Glutamatergic neuron (in vitro differentiated cells): ENCODE data around the gene PCP4. TPM values are rescaled to one million over a fixed set of nuclear protein-coding genes. Genes with fewer than 3 reads are reported as not detected.
A peak's percentile ranks its signal among the peaks of the same experiment; 100 is the strongest.

Source experiments
- DNase-seq: peaks from one replicate; pipeline ENCODE4 v3.0.0; 2022
- H3K27ac Mint-ChIP-seq: one replicate; pipeline ENCODE4 v1.8.0; 2020; ENCODE audit warnings: mild to moderate bottlenecking, mixed read lengths, inconsistent platforms; ENCODE audit not compliant: unreplicated experiment
- H3K27me3 Mint-ChIP-seq: one replicate; pipeline ENCODE4 v1.8.0; 2020; ENCODE audit warnings: mild to moderate bottlenecking, moderate library complexity, mixed read lengths, inconsistent platforms; ENCODE audit not compliant: unreplicated experiment
- H3K36me3 Mint-ChIP-seq: one replicate; pipeline ENCODE4 v1.8.0; 2020; ENCODE audit warnings: mild to moderate bottlenecking, mixed read lengths, inconsistent platforms; ENCODE audit not compliant: unreplicated experiment
- H3K4me1 Mint-ChIP-seq: one replicate; pipeline ENCODE4 v1.8.0; 2020; ENCODE audit warnings: mild to moderate bottlenecking, low read depth, mixed read lengths, inconsistent platforms; ENCODE audit not compliant: unreplicated experiment
- H3K4me3 Mint-ChIP-seq: one replicate; pipeline ENCODE4 v1.8.0; 2020; ENCODE audit warnings: mild to moderate bottlenecking, mixed read lengths, inconsistent platforms; ENCODE audit not compliant: unreplicated experiment
- H3K9me3 Mint-ChIP-seq: one replicate; pipeline ENCODE4 v1.8.0; 2020; ENCODE audit warnings: mild to moderate bottlenecking, moderate library complexity, mixed read lengths, inconsistent platforms; ENCODE audit not compliant: unreplicated experiment
- total RNA-seq: library from RNA; stranded (reverse); fragmentation: NEBNext Ultra II Directional; extraction: Animal tissue kit (Norgen Biotek cat#: 25700); gene quantifications from one replicate; pipeline ENCODE4 v1.2.1, GENCODE V29; 2021; ENCODE audit not compliant: unreplicated experiment
- TF ChIP-seq, protein P1 (sequence below): fragments of 200-600 bp; sonication (generic); IDR thresholded peaks from one replicate; pipeline ENCODE4 v1.5.0; 2021; ENCODE audit not compliant: partially characterized antibody, unreplicated experiment

PCP4 gene
- total RNA-seq, 1 donor from 2014 or later = 1.9 TPM

DNA sequence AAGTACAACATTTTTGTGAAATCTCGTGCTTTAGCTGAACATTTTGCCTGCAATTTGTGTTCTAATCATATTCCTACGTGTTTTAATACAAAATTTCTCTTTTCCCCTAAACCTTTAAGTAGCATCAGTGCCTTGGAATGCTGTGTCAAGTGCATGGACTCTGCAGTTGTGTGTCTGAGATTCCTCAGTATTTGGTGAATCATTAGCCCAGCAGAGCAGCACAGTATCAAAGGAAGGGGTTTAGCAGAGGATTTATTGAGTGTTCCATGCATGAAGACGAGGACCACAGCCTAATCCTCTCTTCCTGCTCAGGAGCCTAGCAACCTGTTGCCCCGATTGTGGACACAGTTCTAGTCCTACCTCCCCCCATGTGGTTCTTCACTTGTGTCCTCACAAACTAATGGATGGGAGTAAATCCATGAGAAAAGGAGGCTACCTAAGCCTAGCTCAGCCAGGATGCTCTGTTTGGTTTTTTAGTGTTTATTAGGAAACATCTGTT is 29.3 kb upstream of the PCP4 start:
- Mint-ChIP-seq H3K36me3 (no peaks in the 10 kb centered on the region), H3K4me1 (no peaks in the 10 kb centered on the region), H3K4me3 (no peak overlapping the region), H3K27me3 (peaks cover 2% of the 10 kb centered on the region), H3K9me3 (peaks cover 5% of the 10 kb centered on the region), H3K27ac (no peak overlapping the region)
- TF ChIP-seq, protein P1, sequence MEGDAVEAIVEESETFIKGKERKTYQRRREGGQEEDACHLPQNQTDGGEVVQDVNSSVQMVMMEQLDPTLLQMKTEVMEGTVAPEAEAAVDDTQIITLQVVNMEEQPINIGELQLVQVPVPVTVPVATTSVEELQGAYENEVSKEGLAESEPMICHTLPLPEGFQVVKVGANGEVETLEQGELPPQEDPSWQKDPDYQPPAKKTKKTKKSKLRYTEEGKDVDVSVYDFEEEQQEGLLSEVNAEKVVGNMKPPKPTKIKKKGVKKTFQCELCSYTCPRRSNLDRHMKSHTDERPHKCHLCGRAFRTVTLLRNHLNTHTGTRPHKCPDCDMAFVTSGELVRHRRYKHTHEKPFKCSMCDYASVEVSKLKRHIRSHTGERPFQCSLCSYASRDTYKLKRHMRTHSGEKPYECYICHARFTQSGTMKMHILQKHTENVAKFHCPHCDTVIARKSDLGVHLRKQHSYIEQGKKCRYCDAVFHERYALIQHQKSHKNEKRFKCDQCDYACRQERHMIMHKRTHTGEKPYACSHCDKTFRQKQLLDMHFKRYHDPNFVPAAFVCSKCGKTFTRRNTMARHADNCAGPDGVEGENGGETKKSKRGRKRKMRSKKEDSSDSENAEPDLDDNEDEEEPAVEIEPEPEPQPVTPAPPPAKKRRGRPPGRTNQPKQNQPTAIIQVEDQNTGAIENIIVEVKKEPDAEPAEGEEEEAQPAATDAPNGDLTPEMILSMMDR = no peak
- DNase-seq = no peak

DNA sequence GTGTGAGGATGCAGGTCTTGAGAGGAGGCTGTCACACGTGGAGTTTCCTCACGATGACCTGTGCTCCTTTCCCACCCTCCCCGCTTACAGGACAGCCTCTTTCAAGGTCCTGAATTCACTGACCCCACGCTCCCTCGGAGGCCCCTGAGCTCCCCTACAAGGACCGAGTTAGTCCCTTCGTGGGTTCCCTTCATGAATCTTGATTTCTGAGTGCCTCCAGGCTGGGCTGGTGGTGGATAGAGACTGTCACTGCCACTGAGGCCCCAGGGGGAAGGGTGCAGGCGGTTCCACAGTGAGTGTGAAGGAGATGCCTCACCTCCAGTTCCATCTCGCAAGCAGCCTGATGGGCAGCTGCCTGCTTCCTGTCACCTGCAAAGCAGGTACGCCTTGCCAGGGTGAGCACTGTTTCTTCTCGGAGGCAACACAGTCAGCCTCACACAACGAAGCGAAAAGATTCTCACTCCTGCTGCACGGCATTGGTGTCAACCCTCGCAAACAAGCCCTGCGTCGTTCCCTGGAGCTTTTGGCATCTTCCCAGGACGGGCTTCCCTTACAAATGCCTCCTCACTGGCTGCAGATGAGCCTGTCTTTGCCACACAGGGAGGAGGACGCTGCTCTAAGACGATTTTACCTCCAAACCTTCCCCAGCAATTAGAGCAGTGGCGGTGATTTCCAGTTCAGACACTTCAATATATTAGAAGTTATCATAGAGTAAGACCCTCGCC is 26.7 kb upstream of the PCP4 start:
- peaks cover 3% of the 10 kb centered on the region for H3K4me1 Mint-ChIP-seq
- H3K27me3 Mint-ChIP-seq = peaks cover 5% of the 10 kb centered on the region
- TF ChIP-seq, protein P1 = no peak
- no peak for DNase-seq
- H3K9me3 Mint-ChIP-seq = peaks cover 3% of the 10 kb centered on the region
- no peak overlapping the region for H3K4me3 Mint-ChIP-seq
- no peak overlapping the region for H3K27ac Mint-ChIP-seq
- no peaks in the 10 kb centered on the region for H3K36me3 Mint-ChIP-seq

DNA sequence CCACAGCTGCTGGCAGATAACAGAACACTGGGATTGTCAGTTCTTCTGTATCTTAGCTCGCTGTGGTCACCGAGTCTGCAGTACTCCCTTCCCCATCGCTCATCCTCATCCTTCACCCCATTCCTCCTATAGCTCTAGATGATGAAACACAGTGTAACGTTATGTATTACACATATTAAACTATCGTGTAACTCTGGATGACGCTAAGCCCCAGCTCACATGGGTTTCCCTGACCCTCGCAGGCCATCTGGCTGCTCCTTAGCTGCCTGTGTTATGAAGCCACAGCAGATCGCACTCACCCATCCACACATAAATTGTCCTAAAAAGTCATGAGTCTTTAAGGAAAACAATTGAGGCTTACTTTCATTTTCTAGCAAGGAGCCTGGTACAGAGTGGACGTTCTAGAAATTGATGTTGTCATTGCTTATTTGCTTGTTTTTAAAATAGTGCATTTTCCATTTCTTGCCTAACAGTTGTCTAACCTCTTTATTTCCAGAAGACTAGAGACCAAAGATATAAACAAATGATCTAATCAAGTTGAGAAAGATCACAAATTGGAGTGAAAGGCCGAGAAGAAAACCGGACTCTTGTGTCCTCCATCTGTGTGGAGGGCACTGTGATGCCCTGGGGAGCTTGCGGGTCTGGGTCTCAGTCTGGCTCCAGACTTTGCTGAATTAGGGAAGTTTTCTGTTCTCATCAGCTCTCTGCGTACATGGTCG is 24.3 kb upstream of the PCP4 start:
- peak overlapping the region; percentile 0 for H3K4me3 Mint-ChIP-seq
- TF ChIP-seq, protein P1 = no peak
- peaks cover 3% of the 10 kb centered on the region for H3K9me3 Mint-ChIP-seq

DNA sequence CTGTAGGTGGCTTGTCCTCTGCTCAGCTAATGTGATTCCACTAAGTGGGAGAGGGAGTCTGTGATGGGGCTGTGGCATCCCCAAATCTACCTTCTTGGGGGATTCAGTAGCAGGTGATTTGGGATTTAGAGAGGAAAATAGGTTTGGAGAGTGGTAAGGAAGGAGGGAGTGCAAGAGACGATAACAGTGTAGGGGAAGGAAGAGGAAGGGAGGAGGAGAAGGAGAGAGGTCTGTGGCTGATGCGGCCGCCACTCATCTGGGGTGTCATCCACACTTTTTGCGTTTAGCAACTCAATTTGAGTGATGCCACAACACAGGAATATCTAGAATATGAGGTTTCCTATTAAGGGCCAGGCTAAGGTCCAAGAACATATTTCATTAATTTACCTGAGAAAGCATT is 23.8 kb upstream of the PCP4 start:
- TF ChIP-seq, protein P1 = no peak
- Mint-ChIP-seq H3K4me1 (peaks cover 5% of the 10 kb centered on the region), H3K9me3 (peaks cover 2% of the 10 kb centered on the region), H3K27me3 (peaks cover 5% of the 10 kb centered on the region), H3K36me3 (no peaks in the 10 kb centered on the region), H3K27ac (no peak overlapping the region), H3K4me3 (no peak overlapping the region)
- no peak for DNase-seq

More for the DNA sequence above, 24.3 kb upstream of the PCP4 start:
- H3K36me3 Mint-ChIP-seq = no peaks in the 10 kb centered on the region
- peaks cover 5% of the 10 kb centered on the region for H3K4me1 Mint-ChIP-seq
- H3K27me3 Mint-ChIP-seq = peaks cover 5% of the 10 kb centered on the region
- DNase-seq = no peak
- peak overlapping the region; percentile 45 for H3K27ac Mint-ChIP-seq

DNA sequence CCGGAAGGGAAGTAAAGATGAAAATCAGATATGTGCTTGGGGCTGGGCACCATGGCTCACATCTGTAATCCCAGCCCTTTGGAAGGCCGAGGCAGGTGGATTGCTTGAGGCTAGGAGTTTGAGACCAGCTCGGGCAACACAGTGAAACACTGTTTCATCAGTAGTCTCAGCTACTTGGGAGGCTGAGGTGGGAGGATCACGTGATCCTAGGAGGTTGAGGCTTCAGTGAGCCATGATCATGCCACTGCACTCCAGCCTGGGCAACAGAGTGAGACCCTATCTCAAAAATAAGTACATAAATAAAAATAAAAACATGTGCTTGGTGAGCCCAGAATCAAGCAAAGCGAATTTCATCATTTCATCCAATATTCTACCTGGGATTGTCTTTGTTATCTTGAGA is 23.3 kb upstream of the PCP4 start:
- TF ChIP-seq, protein P1 = no peak
- DNase-seq = no peak

More for the DNA sequence above, 23.3 kb upstream of the PCP4 start:
- H3K4me1 Mint-ChIP-seq = peaks cover 5% of the 10 kb centered on the region
- no peaks in the 10 kb centered on the region for H3K36me3 Mint-ChIP-seq
- peaks cover 2% of the 10 kb centered on the region for H3K9me3 Mint-ChIP-seq
- no peak overlapping the region for H3K27ac Mint-ChIP-seq
- peaks cover 5% of the 10 kb centered on the region for H3K27me3 Mint-ChIP-seq
- no peak overlapping the region for H3K4me3 Mint-ChIP-seq
